Urothelium cell line (cell line): ENCODE measurements around the gene NMRAL1.

ENCODE experiments used
- DNase-seq: peaks from one replicate; pipeline ENCODE4 v3.0.0; 2011; ENCODE audit warnings: low spot score, mixed read lengths
- FAIRE-seq: peaks from 2 replicates; lab custom pipeline; 2011; peaks lifted over from hg19 to GRCh38; lab: Jason Lieb, UNC

Gene NMRAL1

DNA sequence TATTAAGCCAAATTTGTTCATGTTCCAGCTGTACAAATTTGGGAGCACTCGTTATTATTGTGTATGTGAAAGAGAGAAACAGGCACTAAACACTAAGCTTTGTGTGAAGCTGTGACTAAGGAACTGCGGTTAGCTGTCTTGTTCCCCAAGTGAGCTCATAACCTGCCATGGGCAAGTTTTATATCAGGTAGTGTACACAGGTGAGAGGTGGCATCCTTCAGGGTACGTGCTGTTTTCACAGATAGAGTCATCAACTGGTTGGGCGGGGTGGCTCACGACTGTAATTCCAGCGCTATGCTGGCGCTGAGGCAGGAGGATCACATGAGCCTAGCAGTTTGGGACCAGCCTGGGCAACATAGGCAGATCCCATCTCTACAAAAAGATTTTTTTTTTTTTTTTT is 45.9 kb downstream of the NMRAL1 start:
- FAIRE-seq (no peak), DNase-seq (no peak)

DNA sequence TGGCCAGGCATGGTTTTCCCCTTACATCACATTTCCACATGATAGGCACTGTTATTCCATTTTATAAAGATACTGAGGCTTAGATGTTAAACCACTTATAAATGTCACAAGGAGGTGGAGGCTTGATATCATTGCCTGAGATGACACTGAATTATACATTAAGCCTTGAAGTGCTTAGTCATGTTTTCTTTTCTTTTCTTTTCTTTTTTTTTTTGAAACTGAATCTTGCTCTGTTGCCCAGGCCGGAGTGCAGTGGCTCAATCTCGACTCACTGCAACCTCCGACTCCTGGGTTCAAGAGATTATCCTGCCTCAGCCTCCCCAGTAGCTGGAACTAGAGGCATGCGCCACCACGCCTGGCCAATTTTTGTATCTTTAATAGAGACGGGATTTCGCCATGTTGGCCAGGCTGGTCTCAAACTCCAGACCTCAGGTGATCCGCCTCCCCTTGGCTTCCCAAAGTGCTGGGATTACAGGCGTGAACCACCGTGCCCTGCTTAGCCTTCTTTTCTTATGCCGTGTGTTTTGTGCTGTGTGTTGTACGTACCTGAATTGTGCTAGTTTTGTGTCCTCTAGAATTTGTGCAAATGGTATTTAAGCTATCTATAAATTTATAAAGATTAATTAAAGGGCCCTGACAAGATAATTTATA is 47.6 kb downstream of the NMRAL1 start:
- no peak for DNase-seq
- FAIRE-seq: no peak

DNA sequence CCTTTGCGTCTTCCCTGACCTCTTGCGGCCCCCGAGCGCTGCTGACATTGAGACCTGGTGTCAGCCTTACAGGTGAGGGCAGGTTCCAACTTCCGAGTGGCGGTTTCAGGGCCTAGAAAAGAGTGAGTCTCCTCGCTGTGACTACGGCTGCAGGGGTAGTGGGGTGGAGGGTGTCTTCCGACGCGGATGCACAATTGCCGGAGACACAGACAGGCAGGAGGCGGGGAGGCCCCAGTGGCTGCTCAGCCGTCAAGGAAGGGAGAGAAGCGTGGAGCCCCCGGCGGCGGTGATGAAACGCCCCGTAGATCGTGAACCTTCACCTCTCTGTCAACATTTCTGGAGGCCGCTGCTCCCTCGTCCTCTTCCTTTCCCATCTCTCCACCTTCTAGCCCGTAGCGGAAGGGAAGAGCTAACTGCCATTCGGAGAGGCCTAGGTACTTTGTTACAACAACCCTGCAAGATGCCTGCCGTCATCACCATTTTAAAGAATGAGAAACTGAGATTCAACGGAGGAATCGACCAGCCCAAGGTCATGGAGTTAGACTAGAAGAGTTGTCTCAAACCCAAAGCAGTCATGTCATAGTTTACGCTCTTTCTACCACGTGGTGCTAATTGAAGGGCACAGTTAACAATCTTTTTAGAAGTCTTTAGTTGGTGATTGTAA is 48.3 kb downstream of the NMRAL1 start:
- DNase-seq (no peak), FAIRE-seq (no peak)

DNA sequence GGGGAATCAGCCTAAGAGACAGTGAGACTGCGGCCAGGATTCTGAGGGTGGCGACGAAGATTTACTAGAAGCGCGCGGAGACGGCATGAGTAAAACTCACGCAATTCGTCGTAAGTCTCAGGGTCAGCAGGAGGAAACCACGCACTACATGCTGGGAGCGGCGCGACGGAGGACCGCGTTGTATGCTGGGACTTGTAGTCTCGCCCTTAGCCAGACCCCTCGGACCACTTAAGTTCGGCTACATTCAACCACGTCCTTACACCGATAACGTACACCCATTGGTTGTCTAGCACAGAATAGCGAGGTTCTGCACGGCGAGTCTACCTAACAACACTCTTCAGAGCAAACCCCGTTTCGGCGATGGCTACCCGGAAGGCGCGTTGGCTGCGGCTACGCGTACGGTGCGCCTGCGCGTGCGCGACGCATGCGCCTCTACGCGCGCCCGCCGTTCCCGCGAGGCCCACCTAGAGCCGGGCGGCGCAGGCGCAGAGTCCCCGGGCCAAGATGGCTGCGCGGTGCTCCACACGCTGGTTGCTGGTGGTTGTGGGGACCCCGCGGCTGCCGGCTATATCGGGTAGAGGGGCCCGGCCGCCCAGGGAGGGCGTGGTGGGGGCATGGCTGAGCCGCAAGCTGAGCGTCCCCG is 48.9 kb downstream of the NMRAL1 start, which contains the start of gene DNAJA3:
TSS of gene DNAJA3 (plus strand) at position 491 of the 643 bp plus-strand sequence. CDS start at position 505, 14 bp downstream.
- DNase-seq (peak; percentile 99), FAIRE-seq (peak; percentile 96)

DNA sequence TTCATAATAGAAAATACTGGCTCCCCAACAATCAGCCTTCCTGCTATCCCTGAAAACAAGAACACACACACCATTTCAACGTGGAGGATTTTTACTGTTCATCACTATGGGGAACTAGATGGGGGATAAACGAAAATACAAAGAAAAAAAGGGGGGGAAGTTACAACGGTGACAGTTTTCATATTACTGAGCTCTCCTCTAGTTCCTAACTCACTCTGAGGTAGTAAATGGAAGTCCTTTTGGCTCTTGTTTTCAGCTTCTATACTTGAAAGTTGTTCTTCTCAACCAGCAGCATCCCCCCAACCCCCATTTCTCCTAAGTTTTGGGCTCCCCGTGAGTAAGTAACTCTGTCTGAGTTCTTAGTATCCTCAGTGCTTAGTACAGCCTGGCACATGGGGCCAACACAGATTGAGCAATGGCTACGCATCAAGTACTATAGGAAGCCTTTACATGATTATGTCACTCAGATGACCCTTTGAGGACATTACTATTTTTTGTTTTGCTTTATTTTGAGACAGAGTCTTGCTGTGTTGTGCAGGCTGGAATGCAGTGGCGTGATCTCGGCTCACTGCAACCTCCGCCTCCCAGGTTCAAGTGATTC is 53.8 kb downstream of the NMRAL1 start:
- DNase-seq (no peak), FAIRE-seq (no peak)

DNA sequence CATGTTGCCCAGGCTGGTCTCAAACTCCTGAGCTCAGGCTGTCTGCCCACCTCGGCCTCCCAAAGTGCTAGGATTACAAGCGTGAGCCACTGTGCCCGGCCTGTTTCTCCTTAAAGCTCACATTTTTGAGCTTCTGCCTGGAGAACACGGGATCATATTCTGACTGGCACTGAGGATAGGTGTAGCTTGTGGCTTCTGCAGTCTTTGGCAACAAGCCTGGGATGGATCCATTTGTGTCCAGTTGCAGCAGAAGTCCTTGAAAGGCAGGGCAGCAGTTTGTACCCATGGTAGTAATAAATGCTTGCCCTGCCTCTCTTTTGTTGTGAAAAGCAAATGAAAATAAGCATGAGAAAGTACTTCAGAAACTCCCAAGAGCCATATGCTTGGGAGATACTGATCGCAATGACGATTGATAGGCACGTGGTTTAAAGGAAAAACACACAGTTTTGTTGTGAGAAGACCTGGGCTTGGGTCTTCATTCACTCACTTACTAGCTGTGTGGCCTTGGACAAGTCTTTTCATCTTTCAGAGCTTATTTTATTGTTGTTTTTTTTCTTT is 54.9 kb downstream of the NMRAL1 start:
- DNase-seq (no peak), FAIRE-seq (no peak)

DNA sequence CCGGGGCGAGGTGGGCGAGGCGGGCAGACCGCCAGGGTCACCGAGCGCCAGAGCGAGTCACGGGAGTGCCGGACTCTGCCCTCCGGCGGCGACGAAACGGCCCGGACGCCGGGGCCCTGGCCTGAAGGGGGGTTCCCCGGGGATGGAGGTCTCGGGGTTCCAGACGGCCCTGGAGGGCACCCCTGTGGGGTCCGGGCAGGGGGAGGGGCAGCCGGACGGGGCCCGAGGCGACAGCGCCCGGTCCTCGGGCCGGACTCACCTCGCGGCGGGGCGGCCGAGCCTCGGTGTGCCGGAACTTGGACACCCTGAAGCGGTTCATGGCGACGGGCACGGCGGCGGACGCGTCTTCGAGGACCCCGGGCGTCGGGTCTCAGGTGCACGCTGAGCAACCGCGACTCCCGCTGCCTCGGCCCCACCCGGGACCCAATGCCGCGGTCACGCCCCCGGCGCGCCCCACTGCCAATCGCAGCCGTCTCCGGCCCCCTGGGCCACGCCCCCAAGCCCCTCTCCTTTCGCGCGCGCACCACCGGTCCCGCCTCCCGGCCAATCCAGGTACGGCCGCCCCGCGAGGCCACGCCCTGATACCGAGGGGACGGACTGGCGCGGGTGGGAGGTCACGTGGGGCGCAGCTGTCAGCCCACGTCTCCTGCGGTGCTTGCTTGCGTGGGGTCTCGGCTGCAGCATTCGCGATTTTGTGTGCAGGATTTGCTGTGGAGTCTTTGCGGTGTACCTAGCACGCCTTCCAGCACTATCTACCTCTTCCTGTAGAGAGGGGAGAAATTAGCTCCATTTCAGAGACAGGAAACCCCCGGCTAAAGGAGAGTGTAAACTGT is 58.0 kb downstream of the NMRAL1 start, which contains the start of gene CORO7:
TSS of gene CORO7 (minus strand) at position 397 of the 833 bp plus-strand sequence. CDS start at position 319, 78 bp downstream.
- peak; percentile 97 for FAIRE-seq
- peak; percentile 99 for DNase-seq

DNA sequence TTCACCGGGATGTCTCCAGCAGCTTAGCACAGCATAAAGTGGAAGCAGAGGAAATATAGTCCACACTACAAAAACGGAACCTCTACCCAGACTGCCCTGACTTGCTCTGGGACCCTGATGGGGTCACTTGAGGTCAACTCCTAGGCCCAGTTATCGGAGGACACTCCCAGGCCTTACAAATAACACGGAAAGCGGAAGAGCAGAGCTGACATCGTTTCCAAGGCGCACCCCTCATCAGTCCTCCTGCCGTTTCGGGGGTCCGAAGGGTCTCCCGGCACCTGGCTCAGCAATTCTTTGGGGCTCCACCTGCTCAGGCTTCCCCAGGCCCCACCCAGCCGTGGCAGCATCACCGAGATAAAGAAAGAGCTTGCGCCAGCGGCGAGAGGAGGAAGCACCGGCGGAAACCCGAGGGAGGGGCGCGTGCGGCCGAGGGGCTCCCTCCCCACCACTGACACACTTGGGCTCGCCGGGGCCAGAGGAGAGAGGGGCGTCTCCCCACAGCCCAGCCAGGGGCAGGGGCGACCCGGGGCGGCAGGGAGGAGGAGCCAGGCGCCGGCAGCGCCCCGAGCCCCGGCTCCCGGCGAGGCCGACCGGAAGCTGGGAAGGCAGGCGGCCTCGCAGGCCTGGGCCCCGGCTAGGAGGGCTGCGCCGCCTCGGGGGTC is 58.8 kb downstream of the NMRAL1 start:
- DNase-seq (peak; percentile 58), FAIRE-seq (no peak)

DNA sequence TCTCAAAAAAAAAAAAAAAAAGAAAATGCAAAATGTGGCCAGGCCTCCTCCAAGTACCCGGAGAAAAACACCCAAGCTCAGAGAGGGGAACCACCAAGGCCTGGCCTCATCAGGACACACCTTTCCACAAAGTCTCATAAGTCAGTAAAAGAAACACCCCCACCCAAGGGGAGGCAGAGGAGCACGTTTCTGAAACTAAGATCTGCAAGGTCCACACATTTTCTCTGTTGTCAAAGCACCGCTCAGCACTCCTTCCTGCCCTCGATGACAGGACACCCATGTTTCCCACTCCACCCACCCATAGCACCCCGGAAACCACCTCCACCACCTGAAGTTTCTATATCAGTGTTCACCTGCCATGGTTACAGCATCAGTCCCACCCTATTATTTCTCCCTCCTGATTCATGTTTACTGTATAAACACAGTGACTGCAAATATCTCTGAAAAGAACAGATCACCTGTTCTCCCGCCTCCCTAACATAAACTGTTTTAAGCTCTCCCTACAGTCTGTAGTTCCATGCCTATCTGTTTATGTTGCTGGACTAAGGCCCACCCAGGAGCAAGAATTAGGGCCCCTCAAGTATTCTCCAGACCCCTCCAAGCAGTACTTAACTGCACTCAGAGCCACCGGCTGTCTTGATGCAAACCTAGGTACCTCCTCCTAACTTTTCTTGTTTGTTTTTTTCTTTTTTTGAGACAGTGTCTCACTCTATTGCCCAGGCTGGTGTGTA is 60.1 kb downstream of the NMRAL1 start:
- FAIRE-seq (no peak), DNase-seq (no peak)

DNA sequence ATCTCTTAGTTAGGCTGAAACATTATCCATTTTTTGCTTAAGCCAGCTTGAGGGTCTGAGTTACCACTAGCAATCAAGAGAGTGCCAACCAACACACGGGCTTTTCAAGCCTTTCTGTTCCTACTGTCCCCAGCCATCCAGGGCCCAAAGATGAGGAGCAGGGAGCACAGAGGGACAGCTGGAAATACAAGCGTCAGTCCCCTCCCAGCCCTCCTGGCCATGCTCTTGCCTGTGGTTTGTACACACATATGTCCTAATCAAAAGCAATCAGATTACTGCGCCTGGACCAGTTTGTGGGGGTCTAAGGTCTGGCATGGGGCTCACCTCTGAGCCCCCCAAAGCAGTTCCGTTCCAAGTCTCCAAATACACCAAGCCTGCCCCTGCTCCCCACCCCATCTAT is 61.6 kb downstream of the NMRAL1 start:
- no peak for DNase-seq
- no peak for FAIRE-seq

DNA sequence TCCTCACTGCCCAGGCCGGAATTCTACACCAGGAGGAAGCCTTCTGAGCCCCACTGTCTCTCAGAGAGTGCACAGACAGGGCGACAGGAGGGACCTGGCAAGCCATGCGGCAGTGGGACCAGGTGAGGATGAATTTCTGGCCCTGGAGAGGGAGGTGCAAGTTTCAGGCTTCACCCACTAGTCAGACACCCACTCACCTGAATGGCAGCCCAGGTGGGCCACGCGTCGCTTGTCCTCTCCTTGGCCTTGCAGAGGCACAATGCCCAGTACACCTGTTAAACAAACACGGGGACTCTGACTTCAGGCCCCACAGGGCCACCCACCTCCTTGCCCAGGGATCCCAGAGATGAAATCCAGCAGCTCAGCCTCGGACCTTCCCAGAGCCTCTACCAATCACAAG is 62.3 kb downstream of the NMRAL1 start:
- DNase-seq: no peak
- FAIRE-seq: no peak
